Stimulated activated naive CD8-positive, alpha-beta T cell treated with anti-CD3 and anti-CD28 coated beads, Interleukin-15, amount 100 ng/mL, for 72 hours (primary cell): ENCODE measurements around the gene SOCS6.

Experiments
- ATAC-seq: fragments of 150-1000 bp; cut with Tn5 transposase; 2 replicates; pipeline ENCODE4 v1.10.0; 2021; ENCODE audit warnings: mild to moderate bottlenecking, moderate library complexity
- DNase-seq, 2 donors: peaks; one replicate each; pipeline ENCODE4 v3.0.0; 2021 to 2022
- H3K27ac Mint-ChIP-seq, 2 donors: one replicate each; pipeline ENCODE4 v1.8.0; 2022; ENCODE audit warnings: mild to moderate bottlenecking in 2 of 2, mixed read lengths in 2 of 2, moderate library complexity in 2 of 2
- H3K27me3 Mint-ChIP-seq: one replicate; pipeline ENCODE4 v1.8.0; 2022; ENCODE audit warnings: mixed read lengths
- H3K4me1 Mint-ChIP-seq: one replicate; pipeline ENCODE4 v1.8.0; 2022; ENCODE audit warnings: mild to moderate bottlenecking, mixed read lengths
- H3K4me3 Mint-ChIP-seq, 2 donors: one replicate each; pipeline ENCODE4 v1.8.0; 2022; ENCODE audit warnings: mild to moderate bottlenecking in 2 of 2, mixed read lengths in 2 of 2, moderate library complexity in 1 of 2
- H3K9me3 Mint-ChIP-seq, 2 donors: one replicate each; pipeline ENCODE4 v1.8.0; 2022; ENCODE audit warnings: mixed read lengths in 2 of 2

SOCS6 gene

GRCh38 chr18:70299393-70299792 lies 10.5 kb downstream of the SOCS6 start:
- no peak for DNase-seq
- Mint-ChIP-seq H3K4me1 (no peaks in the 10 kb centered on the region), H3K9me3 (no peaks in the 10 kb centered on the region), H3K27me3 (no peaks in the 10 kb centered on the region), H3K4me3 (no peak overlapping the region), H3K27ac (no peak overlapping the region)
- ATAC-seq, result no peak

GRCh38 chr18:70301667-70302066 lies 12.8 kb downstream of the SOCS6 start:
- no peak overlapping the region for H3K27ac Mint-ChIP-seq
- no peak overlapping the region for H3K4me3 Mint-ChIP-seq
- no peak for ATAC-seq
- no peak for DNase-seq
- H3K27me3 Mint-ChIP-seq, result no peaks in the 10 kb centered on the region
- no peaks in the 10 kb centered on the region for H3K9me3 Mint-ChIP-seq
- H3K4me1 Mint-ChIP-seq, result no peaks in the 10 kb centered on the region

- H3K27me3 Mint-ChIP-seq, result no peaks in the 10 kb centered on the region
- no peak overlapping the region for H3K4me3 Mint-ChIP-seq
- peaks cover 0 to 8% of the 10 kb centered on the region in 2 donors for H3K9me3 Mint-ChIP-seq
- ATAC-seq (no peak), DNase-seq (no peak)
- no peak overlapping the region for H3K27ac Mint-ChIP-seq
- H3K4me1 Mint-ChIP-seq, result no peaks in the 10 kb centered on the region
Measured at GRCh38 chr18:70308555-70309294, 19.9 kb downstream of the SOCS6 start.

GRCh38 chr18:70310560-70311320 lies 21.9 kb downstream of the SOCS6 start:
- Mint-ChIP-seq H3K4me3 (no peak overlapping the region), H3K4me1 (no peaks in the 10 kb centered on the region), H3K27ac (no peak overlapping the region), H3K9me3 (peaks cover 0 to 8% of the 10 kb centered on the region in 2 donors), H3K27me3 (no peaks in the 10 kb centered on the region)
- ATAC-seq (no peak), DNase-seq (no peak)

- no peak for ATAC-seq
- H3K27ac Mint-ChIP-seq, result no peak overlapping the region
Measured at GRCh38 chr18:70311726-70312125, 22.9 kb downstream of the SOCS6 start.

GRCh38 chr18:70313640-70314039 lies 24.8 kb downstream of the SOCS6 start:
- Mint-ChIP-seq H3K9me3 (no peaks in the 10 kb centered on the region), H3K4me3 (no peak overlapping the region)

More at GRCh38 chr18:70311726-70312125, 22.9 kb downstream of the SOCS6 start:
- Mint-ChIP-seq H3K4me3 (no peak overlapping the region), H3K4me1 (no peaks in the 10 kb centered on the region), H3K27me3 (no peaks in the 10 kb centered on the region), H3K9me3 (peaks cover 0 to 8% of the 10 kb centered on the region in 2 donors)
- DNase-seq, result no peak

GRCh38 chr18:70314151-70314782 lies 25.4 kb downstream of the SOCS6 start:
- H3K27ac Mint-ChIP-seq, result no peak overlapping the region
- no peak for ATAC-seq
- no peak overlapping the region for H3K4me3 Mint-ChIP-seq
- DNase-seq, result no peak
- no peaks in the 10 kb centered on the region for H3K9me3 Mint-ChIP-seq
- H3K4me1 Mint-ChIP-seq, result no peaks in the 10 kb centered on the region
- no peaks in the 10 kb centered on the region for H3K27me3 Mint-ChIP-seq

More at GRCh38 chr18:70313640-70314039, 24.8 kb downstream of the SOCS6 start:
- no peaks in the 10 kb centered on the region for H3K27me3 Mint-ChIP-seq
- no peaks in the 10 kb centered on the region for H3K4me1 Mint-ChIP-seq
- no peak for DNase-seq
- ATAC-seq, result no peak
- no peak overlapping the region for H3K27ac Mint-ChIP-seq

- Mint-ChIP-seq H3K27ac (no peak overlapping the region), H3K4me1 (no peaks in the 10 kb centered on the region), H3K27me3 (no peaks in the 10 kb centered on the region), H3K4me3 (no peak overlapping the region), H3K9me3 (no peaks in the 10 kb centered on the region)
- no peak for DNase-seq
- no peak for ATAC-seq
Measured at GRCh38 chr18:70319187-70319586, 30.3 kb downstream of the SOCS6 start.

- Mint-ChIP-seq H3K9me3 (no peaks in the 10 kb centered on the region), H3K4me3 (no peak overlapping the region), H3K4me1 (no peaks in the 10 kb centered on the region), H3K27me3 (no peaks in the 10 kb centered on the region), H3K27ac (no peak overlapping the region)
- DNase-seq, result no peak
- no peak for ATAC-seq
Measured at GRCh38 chr18:70321616-70322015, 32.8 kb downstream of the SOCS6 start.

- no peak for DNase-seq
- Mint-ChIP-seq H3K27me3 (no peaks in the 10 kb centered on the region), H3K9me3 (no peaks in the 10 kb centered on the region), H3K4me3 (no peak overlapping the region), H3K27ac (no peak overlapping the region), H3K4me1 (no peaks in the 10 kb centered on the region)
- ATAC-seq, result no peak
Measured at GRCh38 chr18:70322385-70322784, 33.5 kb downstream of the SOCS6 start.

GRCh38 chr18:70322928-70323327 lies 34.1 kb downstream of the SOCS6 start:
- ATAC-seq (no peak), DNase-seq (no peak)
- H3K4me1 Mint-ChIP-seq, result no peaks in the 10 kb centered on the region

GRCh38 chr18:70324897-70325296 lies 36.1 kb downstream of the SOCS6 start:
- Mint-ChIP-seq H3K27me3 (no peaks in the 10 kb centered on the region), H3K4me1 (peaks cover 6% of the 10 kb centered on the region), H3K27ac (no peak overlapping the region), H3K4me3 (no peak overlapping the region), H3K9me3 (no peaks in the 10 kb centered on the region)
- ATAC-seq (no peak), DNase-seq (no peak)

More at GRCh38 chr18:70322928-70323327, 34.1 kb downstream of the SOCS6 start:
- no peak overlapping the region for H3K4me3 Mint-ChIP-seq
- no peak overlapping the region for H3K27ac Mint-ChIP-seq
- H3K27me3 Mint-ChIP-seq, result no peaks in the 10 kb centered on the region
- no peaks in the 10 kb centered on the region for H3K9me3 Mint-ChIP-seq

- ATAC-seq (no peak), DNase-seq (no peak)
- Mint-ChIP-seq H3K4me1 (peaks cover 6% of the 10 kb centered on the region), H3K27me3 (no peaks in the 10 kb centered on the region), H3K9me3 (no peaks in the 10 kb centered on the region), H3K4me3 (no peak overlapping the region), H3K27ac (no peak overlapping the region)
Measured at GRCh38 chr18:70326255-70326654, 37.4 kb downstream of the SOCS6 start.

- DNase-seq (no peak), ATAC-seq (no peak)
- Mint-ChIP-seq H3K4me1 (peaks cover 6% of the 10 kb centered on the region), H3K9me3 (peaks cover 0 to 5% of the 10 kb centered on the region in 2 donors), H3K27ac (no peak overlapping the region), H3K27me3 (no peaks in the 10 kb centered on the region), H3K4me3 (no peak overlapping the region)
Measured at GRCh38 chr18:70328169-70328568, 39.3 kb downstream of the SOCS6 start.

GRCh38 chr18:70329071-70329470 lies 40.2 kb downstream of the SOCS6 start:
- ATAC-seq (no peak), DNase-seq (no peak)
- Mint-ChIP-seq H3K27me3 (no peaks in the 10 kb centered on the region), H3K4me1 (peaks cover 6% of the 10 kb centered on the region), H3K9me3 (peaks cover 0 to 9% of the 10 kb centered on the region in 2 donors), H3K27ac (no peak overlapping the region), H3K4me3 (no peak overlapping the region)

- Mint-ChIP-seq H3K4me3 (no peak overlapping the region), H3K27me3 (no peaks in the 10 kb centered on the region), H3K27ac (no peak overlapping the region), H3K4me1 (peaks cover 6% of the 10 kb centered on the region), H3K9me3 (peaks cover 0 to 9% of the 10 kb centered on the region in 2 donors)
- ATAC-seq, result no peak
- DNase-seq, result no peak
Measured at GRCh38 chr18:70330887-70331286, 42.0 kb downstream of the SOCS6 start.
